ENCODE measurements around the gene HOXA13. TPM values are rescaled to one million over a fixed set of nuclear protein-coding genes. Genes with fewer than 3 reads are reported as not detected.
A peak's percentile ranks its signal among the peaks of the same experiment; 100 is the strongest.

The HOXA13 gene
- total RNA-seq, 1 experiment from 2014 or later, result 12.1 TPM

DNA sequence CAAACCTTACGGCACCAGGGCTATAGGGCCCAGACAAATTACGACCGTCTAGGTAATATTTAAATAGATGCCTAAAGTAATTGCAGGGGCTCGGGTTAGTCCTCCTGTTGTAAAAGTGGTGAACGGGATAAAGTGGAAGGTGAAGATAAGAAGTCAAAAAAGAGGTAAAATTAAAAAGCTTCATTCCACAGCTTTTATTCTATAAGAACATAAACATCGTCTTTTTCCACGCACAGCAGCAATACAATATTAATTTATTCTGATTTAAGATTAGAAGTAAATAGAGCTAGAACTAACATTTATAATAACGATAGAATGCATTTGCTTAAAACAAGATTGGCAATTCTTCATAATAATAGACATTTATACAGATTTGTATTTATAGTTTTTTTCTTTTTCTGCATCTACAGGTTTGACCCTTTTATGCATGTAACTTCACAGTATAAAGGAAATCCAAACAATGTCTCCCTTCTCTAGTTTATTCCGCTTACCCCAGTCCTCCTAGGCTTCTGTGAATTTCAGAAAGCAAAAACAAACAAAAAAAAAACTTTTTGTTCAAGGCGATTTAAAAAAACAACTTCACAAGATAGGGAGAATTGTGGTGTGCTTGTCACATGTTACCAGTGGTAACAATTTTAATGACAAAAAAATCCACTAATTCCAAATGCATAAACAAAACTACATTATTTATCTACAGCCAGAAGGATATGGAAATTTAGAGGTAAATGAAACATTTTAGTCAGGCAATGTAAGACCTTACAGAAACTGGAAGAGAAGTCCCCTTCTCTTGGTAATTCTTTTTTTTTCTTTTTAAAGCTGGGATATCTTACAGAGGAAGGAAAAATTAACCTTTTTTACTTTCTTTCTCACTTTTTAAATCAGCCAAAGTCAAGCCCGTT is 29.2 kb downstream of the HOXA13 start:
- Histone ChIP-seq H3K9ac (ENCODE audit: low read length) (peak overlapping the region; percentile 90), H3K4me1 (ENCODE audit: insufficient read depth, low read length) (peaks cover 20% of the 10 kb centered on the region), H3K4me3 (ENCODE audit: low read length) (peak overlapping the region; percentile 84), H4K20me1 (ENCODE audit: low read length) (no peaks in the 10 kb centered on the region), H3F3A (ENCODE audit: low read length, unreplicated experiment) (no peaks in the 10 kb centered on the region), H3K27ac (ENCODE audit: low read length) (peak overlapping the region; percentile 97), H3K27me3 (ENCODE audit: low read length) (no peaks in the 10 kb centered on the region), H3K79me2 (ENCODE audit: low read length) (peaks cover 100% of the 10 kb centered on the region), H3K9me2 (replicated peaks; ENCODE audit: low read length) (no peaks in the 10 kb centered on the region), H3K36me3 (ENCODE audit: low read depth, low read length) (0 out of 2 replicates have a peak, but pooled peaks cover 4% of the 10 kb centered on the region), H3K9me3 (ENCODE audit: low read length) (no peaks in the 10 kb centered on the region), H3K4me2 (ENCODE audit: low read length) (peak overlapping the region; percentile 93), H2AFZ (ENCODE audit: low read length) (no peak overlapping the region)
- intact Hi-C loops (cut with micrococcal nuclease), result no loop called here
- peak; percentile 1 for DNase-seq
- ChIA-PET POLR2A (ENCODE audit: unreplicated experiment) (interaction anchor here (0.6 to 0.7 kb wide), 2 partner anchors 16 to 603 kb away, joined by 4 to 5 read pairs; no protein-coding TSS in a partner anchor), CTCF (interaction anchor here (0.6 to 0.9 kb wide), 2 partner anchors 9 to 24 kb away, joined by 3 to 5 read pairs; no protein-coding TSS in a partner anchor)
- no peak for TF ChIP-seq EZH2 (IDR thresholded peaks at IDR 0.05; ENCODE audit: low read length, unreplicated experiment)
- TF ChIP-seq CTCF (conservative IDR thresholded peaks at IDR 0.05; ENCODE audit: low read depth, low read length), result no peak
- no peak for TF ChIP-seq EZH2phosphoT487 (IDR thresholded peaks at IDR 0.05; ENCODE audit: borderline replicate concordance, low read length)
- BruUV-seq (replicated peaks), result TSS peak; percentile 22
- ATAC-seq, result no peak

- Histone ChIP-seq H3K4me2 (ENCODE audit: low read length) (peak overlapping the region; percentile 93), H3K9ac (ENCODE audit: low read length) (peak overlapping the region; percentile 90), H3K27me3 (ENCODE audit: low read length) (no peaks in the 10 kb centered on the region), H3K79me2 (ENCODE audit: low read length) (peaks cover 100% of the 10 kb centered on the region), H2AFZ (ENCODE audit: low read length) (no peak overlapping the region), H3F3A (ENCODE audit: low read length, unreplicated experiment) (no peaks in the 10 kb centered on the region), H4K20me1 (ENCODE audit: low read length) (no peaks in the 10 kb centered on the region), H3K9me2 (replicated peaks; ENCODE audit: low read length) (no peaks in the 10 kb centered on the region), H3K9me3 (ENCODE audit: low read length) (no peaks in the 10 kb centered on the region), H3K4me3 (ENCODE audit: low read length) (peak overlapping the region; percentile 84), H3K27ac (ENCODE audit: low read length) (peak overlapping the region; percentile 97), H3K4me1 (ENCODE audit: insufficient read depth, low read length) (peaks cover 17% of the 10 kb centered on the region), H3K36me3 (ENCODE audit: low read depth, low read length) (0 out of 2 replicates have a peak, but pooled peaks cover 4% of the 10 kb centered on the region)
- CTCF ChIA-PET, result interaction anchor here (0.9 kb wide), 1 partner anchor 25 kb away, joined by 3 read pairs; no protein-coding TSS in a partner anchor
- intact Hi-C loops (cut with micrococcal nuclease), result loop anchor here (1.0 to 5.0 kb wide), 4 partner anchors 10 to 1013 kb away; partner anchors contain the start of genes CBX3, HNRNPA2B1 and HOXA13
- TF ChIP-seq CTCF (conservative IDR thresholded peaks at IDR 0.05; ENCODE audit: low read depth, low read length) (no peak), EZH2phosphoT487 (IDR thresholded peaks at IDR 0.05; ENCODE audit: borderline replicate concordance, low read length) (no peak), EZH2 (IDR thresholded peaks at IDR 0.05; ENCODE audit: low read length, unreplicated experiment) (no peak)
- peak; percentile 62 for DNase-seq
- POLR2A ChIA-PET (ENCODE audit: unreplicated experiment), result interaction anchor here (0.7 kb wide), 1 partner anchor 17 kb away, joined by 5 read pairs; no protein-coding TSS in a partner anchor
- ATAC-seq, result peak; percentile 0
- no TSS peak for BruUV-seq (replicated peaks)
Measured at GRCh38 chr7:27169658-27170425, 30.0 kb downstream of the HOXA13 start.

All from PC-3 (cell line).